ENCODE measurements around the gene SNX33. TPM values are rescaled to one million over a fixed set of nuclear protein-coding genes. Genes with fewer than 3 reads are reported as not detected.

SNX33 gene
- polyA plus RNA-seq, 2 of the 4 experiments (the other 2 are of a cell fraction): 8.4 to 11.2 TPM

DNA sequence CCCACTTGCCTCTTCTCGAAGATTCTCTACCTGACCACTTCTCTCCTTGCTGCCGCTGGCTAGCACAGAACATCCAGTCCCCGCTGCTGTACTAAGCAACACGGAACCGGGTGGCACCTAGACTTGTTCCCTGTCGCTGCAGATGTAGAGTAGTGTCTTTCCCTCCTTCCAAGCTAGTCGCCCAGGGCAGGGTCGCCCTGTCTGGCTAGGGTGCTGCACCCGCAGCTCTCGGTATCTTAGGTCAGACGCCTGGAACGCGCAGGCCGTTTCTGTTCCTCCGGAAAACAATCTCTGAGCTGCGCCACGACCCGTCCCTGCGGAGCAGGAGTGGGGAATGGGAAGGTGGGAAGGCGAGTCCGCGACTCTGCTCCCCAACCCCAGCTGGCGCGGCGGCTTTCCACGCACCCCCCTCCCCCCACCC is 758 bp upstream of the SNX33 start:
- Histone ChIP-seq H3K9me3 (no peaks in the 10 kb centered on the region), H3K4me1 (peaks cover 36% of the 10 kb centered on the region)
- FAIRE-seq: no peak

DNA sequence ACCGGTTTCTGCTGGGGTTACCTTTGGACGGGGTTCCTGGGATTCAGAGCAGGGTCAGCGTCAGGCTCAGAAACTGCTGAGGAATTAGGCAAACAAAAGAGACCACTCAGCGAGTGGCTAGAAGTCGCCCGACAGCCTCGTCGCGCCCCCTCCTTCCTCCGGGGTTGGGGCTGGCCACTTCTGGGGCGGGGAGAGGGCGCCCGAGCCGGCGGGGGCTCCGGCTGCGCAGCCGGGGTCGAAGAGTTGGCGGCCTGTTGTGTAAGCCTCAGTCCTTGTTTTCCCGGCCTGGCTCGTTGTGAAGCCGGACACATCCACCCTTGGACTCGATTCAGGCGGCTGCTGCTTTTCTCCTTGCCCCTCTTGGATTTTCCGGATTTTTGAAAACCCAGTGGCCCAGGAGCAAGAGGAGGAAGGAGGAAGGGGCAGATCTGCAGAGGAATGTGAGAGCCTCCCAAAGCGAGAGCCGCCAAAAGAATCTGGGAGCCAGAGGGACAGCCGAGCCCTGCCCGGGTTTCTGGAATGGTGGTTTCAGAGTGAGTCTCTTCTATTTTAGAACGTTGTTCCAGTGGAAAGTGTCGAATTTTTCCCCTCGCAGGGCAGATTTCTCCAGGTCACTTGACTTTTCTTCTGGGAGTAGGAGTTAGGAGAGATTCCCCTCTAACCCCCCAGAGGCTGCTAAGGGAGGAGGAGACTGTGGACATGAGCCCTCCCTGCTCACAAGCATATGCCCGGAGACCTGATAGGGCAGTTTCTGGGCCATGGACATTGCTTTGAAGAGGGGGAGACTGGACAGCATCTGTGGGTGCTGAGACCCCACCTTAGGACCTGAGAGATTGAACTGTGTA is 666 bp downstream of the SNX33 start:
- Histone ChIP-seq H3K27ac (peak overlapping the region; percentile 91 to 94), H3K9me3 (no peaks in the 10 kb centered on the region), H3K4me3 (peak overlapping the region; percentile 75), H3K4me1 (peaks cover 41% of the 10 kb centered on the region), H3K4me2 (peak overlapping the region; percentile 90)
- FAIRE-seq: no peak
- peak in 1 of 2 experiments; percentile 48 for DNase-seq (ENCODE audit: low read depth in 1 of 2, low spot score in 1 of 2)
- no peak for TF ChIP-seq POLR2A (IDR thresholded peaks at IDR 0.05; ENCODE audit: low read length)
- no peak for TF ChIP-seq RAD21 (conservative IDR thresholded peaks at IDR 0.05 in 1 of 2, IDR thresholded peaks at IDR 0.05 in 1 of 2)
- no peak for TF ChIP-seq KDM5A (IDR thresholded peaks at IDR 0.05)
- TF ChIP-seq POLR2AphosphoS2 (conservative IDR thresholded peaks at IDR 0.05; ENCODE audit: low read length): no peak
- no peak for TF ChIP-seq CHD4 (IDR thresholded peaks at IDR 0.05; ENCODE audit: borderline replicate concordance)
- no peak for TF ChIP-seq RNF2 (IDR thresholded peaks at IDR 0.05; ENCODE audit: borderline replicate concordance, low read depth)
- TF ChIP-seq, protein P1, sequence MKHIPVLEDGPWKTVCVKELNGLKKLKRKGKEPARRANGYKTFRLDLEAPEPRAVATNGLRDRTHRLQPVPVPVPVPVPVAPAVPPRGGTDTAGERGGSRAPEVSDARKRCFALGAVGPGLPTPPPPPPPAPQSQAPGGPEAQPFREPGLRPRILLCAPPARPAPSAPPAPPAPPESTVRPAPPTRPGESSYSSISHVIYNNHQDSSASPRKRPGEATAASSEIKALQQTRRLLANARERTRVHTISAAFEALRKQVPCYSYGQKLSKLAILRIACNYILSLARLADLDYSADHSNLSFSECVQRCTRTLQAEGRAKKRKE (CRISPR knock-in tag; IDR thresholded peaks at IDR 0.05; ENCODE audit: low read depth): no peak
- 7% methylated on average over 32 of the region's 34 CpGs for WGBS (ENCODE audit: missing lambda C conversion rate)
- ChIA-PET CTCF (interaction anchor here (0.6 to 9.8 kb wide), 20 partner anchors 9 to 411 kb away, joined by 3 to 98 read pairs (median 7); partner anchors contain the start of genes IMP3 and MAN2C1), POLR2A (interaction anchor here (0.7 to 2.4 kb wide), 13 partner anchors 8 to 280 kb away, joined by 3 to 22 read pairs (median 5); partner anchors contain the start of genes IMP3, MAN2C1, SIN3A and SNUPN)
- ATAC-seq: peak; percentile 11 to 49; a peak in 5 of 6 replicates

More for the DNA sequence above, 758 bp upstream of the SNX33 start:
- Histone ChIP-seq H3K27ac (peak overlapping the region; percentile 91 to 94), H3K4me2 (peak overlapping the region; percentile 90), H3K4me3 (peak overlapping the region; percentile 75)
- POLR2A ChIA-PET: interaction anchor here (1.1 to 2.4 kb wide), 8 partner anchors 9 to 279 kb away, joined by 3 to 22 read pairs (median 10); partner anchors contain the start of genes MAN2C1, SIN3A and SNUPN
- ATAC-seq (peak; percentile 35 to 36), DNase-seq (ENCODE audit: low read depth in 1 of 2, low spot score in 1 of 2) (no peak)
- TF ChIP-seq, protein P2, sequence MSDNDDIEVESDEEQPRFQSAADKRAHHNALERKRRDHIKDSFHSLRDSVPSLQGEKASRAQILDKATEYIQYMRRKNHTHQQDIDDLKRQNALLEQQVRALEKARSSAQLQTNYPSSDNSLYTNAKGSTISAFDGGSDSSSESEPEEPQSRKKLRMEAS (IDR thresholded peaks at IDR 0.05): no peak
- no peak for TF ChIP-seq CBX8 (IDR thresholded peaks at IDR 0.05)
- no peak for TF ChIP-seq ZC3H11A (IDR thresholded peaks at IDR 0.05)
- no peak for TF ChIP-seq FOXS1 (CRISPR knock-in tag; IDR thresholded peaks at IDR 0.05)
- no peak for TF ChIP-seq ZFP36 (IDR thresholded peaks at IDR 0.05; ENCODE audit: borderline replicate concordance, partially characterized antibody)
- no peak for TF ChIP-seq SMC3 (IDR thresholded peaks at IDR 0.05)
- TF ChIP-seq RAD21 (conservative IDR thresholded peaks at IDR 0.05 in 1 of 2, IDR thresholded peaks at IDR 0.05 in 1 of 2): no peak
- no peak for TF ChIP-seq RCOR1 (IDR thresholded peaks at IDR 0.05; ENCODE audit: low read depth, low read length)
- TF ChIP-seq TP53 (CRISPR knock-in tag; IDR thresholded peaks at IDR 0.05): no peak
- CTCF ChIA-PET: interaction anchor here (0.7 to 9.8 kb wide), 26 partner anchors 8 to 412 kb away, joined by 3 to 98 read pairs (median 6); partner anchors contain the start of genes IMP3, MAN2C1 and PTPN9
- WGBS (ENCODE audit: missing lambda C conversion rate): 9% methylated on average over 24 of the region's 26 CpGs

DNA sequence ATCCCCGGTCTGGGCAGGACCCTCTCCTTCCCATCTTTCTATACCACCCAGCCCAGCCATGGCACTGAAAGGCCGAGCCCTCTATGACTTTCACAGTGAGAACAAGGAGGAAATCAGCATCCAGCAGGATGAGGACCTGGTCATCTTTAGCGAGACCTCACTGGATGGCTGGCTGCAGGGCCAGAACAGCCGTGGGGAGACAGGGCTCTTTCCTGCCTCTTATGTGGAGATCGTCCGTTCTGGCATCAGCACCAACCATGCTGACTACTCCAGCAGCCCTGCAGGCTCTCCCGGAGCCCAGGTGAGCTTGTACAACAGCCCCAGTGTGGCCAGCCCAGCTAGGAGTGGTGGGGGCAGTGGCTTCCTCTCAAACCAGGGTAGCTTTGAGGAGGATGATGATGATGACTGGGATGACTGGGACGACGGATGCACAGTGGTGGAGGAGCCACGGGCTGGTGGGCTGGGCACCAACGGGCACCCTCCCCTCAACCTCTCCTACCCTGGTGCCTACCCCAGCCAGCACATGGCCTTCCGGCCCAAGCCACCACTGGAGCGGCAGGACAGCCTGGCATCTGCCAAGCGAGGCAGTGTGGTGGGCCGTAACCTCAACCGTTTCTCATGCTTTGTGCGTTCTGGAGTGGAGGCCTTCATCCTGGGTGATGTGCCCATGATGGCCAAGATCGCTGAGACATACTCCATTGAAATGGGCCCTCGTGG is 1.5 kb downstream of the SNX33 start:
- peak overlapping the region in 1 of 2 experiments; percentile 94; a peak in 3 of 6 replicates for H3K27ac ChIP-seq
- ChIA-PET CTCF (interaction anchor here (2.2 to 9.8 kb wide), 5 partner anchors 10 to 36 kb away, joined by 6 to 98 read pairs (median 27); partner anchors contain the start of gene IMP3), POLR2A (interaction anchor here (0.7 to 1.4 kb wide), 2 partner anchors 9 to 186 kb away, joined by 3 read pairs; no protein-coding TSS in a partner anchor)

More for the DNA sequence above, 1.5 kb downstream of the SNX33 start:
- FAIRE-seq (no peak), DNase-seq (ENCODE audit: low read depth in 1 of 2, low spot score in 1 of 2) (no peak), ATAC-seq (no peak)
- H3K4me3 ChIP-seq: no peak overlapping the region; the same call in 2 of the 3 replicates
- H3K4me2 ChIP-seq: peak overlapping the region; percentile 90
- WGBS (ENCODE audit: missing lambda C conversion rate): 95% methylated on average over 18 of the region's 19 CpGs
- TF ChIP-seq ZNF302 (CRISPR knock-in tag; IDR thresholded peaks at IDR 0.05) (no peak), TP53 (CRISPR knock-in tag; IDR thresholded peaks at IDR 0.05) (no peak), ZFP36 (IDR thresholded peaks at IDR 0.05; ENCODE audit: borderline replicate concordance, partially characterized antibody) (no peak), RCOR1 (IDR thresholded peaks at IDR 0.05; ENCODE audit: low read depth, low read length) (no peak), ZSCAN20 (CRISPR knock-in tag; IDR thresholded peaks at IDR 0.05) (no peak), JUN (IDR thresholded peaks at IDR 0.05) (no peak), HEYL (CRISPR knock-in tag; IDR thresholded peaks at IDR 0.05) (no peak), FOXS1 (CRISPR knock-in tag; IDR thresholded peaks at IDR 0.05) (no peak)
- TF ChIP-seq, protein P3, sequence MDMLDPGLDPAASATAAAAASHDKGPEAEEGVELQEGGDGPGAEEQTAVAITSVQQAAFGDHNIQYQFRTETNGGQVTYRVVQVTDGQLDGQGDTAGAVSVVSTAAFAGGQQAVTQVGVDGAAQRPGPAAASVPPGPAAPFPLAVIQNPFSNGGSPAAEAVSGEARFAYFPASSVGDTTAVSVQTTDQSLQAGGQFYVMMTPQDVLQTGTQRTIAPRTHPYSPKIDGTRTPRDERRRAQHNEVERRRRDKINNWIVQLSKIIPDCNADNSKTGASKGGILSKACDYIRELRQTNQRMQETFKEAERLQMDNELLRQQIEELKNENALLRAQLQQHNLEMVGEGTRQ (IDR thresholded peaks at IDR 0.05): no peak
- TF ChIP-seq, protein P4, sequence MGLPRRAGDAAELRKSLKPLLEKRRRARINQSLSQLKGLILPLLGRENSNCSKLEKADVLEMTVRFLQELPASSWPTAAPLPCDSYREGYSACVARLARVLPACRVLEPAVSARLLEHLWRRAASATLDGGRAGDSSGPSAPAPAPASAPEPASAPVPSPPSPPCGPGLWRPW (IDR thresholded peaks at IDR 0.05): no peak
- H3K4me1 ChIP-seq: peaks cover 41% of the 10 kb centered on the region
- H3K9me3 ChIP-seq: no peaks in the 10 kb centered on the region

Measured in A549 (cell line).